Pancreas (tissue), 10 donors: ENCODE data around the gene IMPG1. TPM values are rescaled to one million over a fixed set of nuclear protein-coding genes. Genes with fewer than 3 reads are reported as not detected.

Experiments
- ATAC-seq, 4 donors: fragments of 200-7000 bp; cut with Tn5 transposase; one replicate each; pipeline versions ENCODE4 v1.8.0 to v1.9.1; 2020; ENCODE audit warnings: mild to moderate bottlenecking in 4 of 4, moderate library complexity in 4 of 4
- DNase-seq, 6 donors: peaks; one replicate each; pipeline ENCODE4 v3.0.0-alpha.2; 2020
- FAIRE-seq: peaks from 2 replicates; lab custom pipeline; 2012; peaks lifted over from hg19 to GRCh38; lab: Jason Lieb, UNC
- H3K27ac ChIP-seq, 4 donors: fragments of 200-600 bp; sonication (generic); 1 replicate in 3 of 4; 2 replicates in 1 of 4; pipeline versions ENCODE4 v1.5.0 to v1.8.0; 2020
- H3K27me3 ChIP-seq, 4 donors: fragments of 200-600 bp; one replicate each; pipeline ENCODE4 v1.8.0; 2021
- H3K36me3 ChIP-seq, 3 donors: fragments of 200-600 bp; sonication (generic) in 1 of 3; one replicate each; pipeline versions ENCODE4 v1.5.0 to v1.8.0; 2020 to 2021
- H3K4me1 ChIP-seq, 3 donors: fragments of 200-600 bp; one replicate each; pipeline ENCODE4 v1.8.0; 2021
- H3K4me3 ChIP-seq, 4 donors: fragments of 200-600 bp; sonication (generic) in 2 of 4; one replicate each; pipeline versions ENCODE4 v1.5.0 to v1.8.0; 2020 to 2021
- H3K9me3 ChIP-seq, 4 donors: fragments of 200-600 bp; one replicate each; pipeline ENCODE4 v1.8.0; 2021
- WGBS, 2 donors: extraction: QIAGEN DNeasy Blood & Tissue Kit; methylation state at CpG; one replicate each; pipeline ENCODE4 v1.1.7; 2013; 5-methylcytosine and 5-hydroxymethylcytosine counted together
- intact Hi-C, 3 donors: fragments of 100-400 bp; cut with DNase I; formaldehyde crosslinking; loops; one replicate each; pipeline versions ENCODE4 v1.11.1 to v1.14.2; 2022
- polyA plus RNA-seq, 2 donors: library from polyadenylated mRNA; stranded (reverse); fragments of 200-250 nt; gene quantifications; one replicate each; pipeline ENCODE4 v1.2.3, GENCODE V29; 2013
- total RNA-seq, 6 donors: library from RNA; stranded (reverse); fragmentation: NEBNext Ultra II Directional in 4 of 6; extraction: Animal tissue kit (Norgen Biotek cat#: 25700) in 4 of 6; gene quantifications; one replicate each; pipeline versions ENCODE4 v1.2.1 to v1.2.4, GENCODE V29; 2021 to 2023
- TF ChIP-seq, protein P1 (sequence below), 4 donors: fragments of 200-600 bp; sonication (generic) in 3 of 4; IDR thresholded peaks; one replicate each; pipeline versions ENCODE4 v1.5.0 to v1.8.0; 2021; ENCODE audit warnings: antibody characterized with exemption in 4 of 4
- donor health status: healthy with polysubstance abuse.
- donor health status: DM: no; HTN: no; CAD: no; lungs with moderate emphysema.
- donor health status: DM: no; HTN: no; CAD: no.
- donor health status: control.
- donor health status: control.
- donor health status: Bipolar disorder and iron deficiency.
- donor health status: DM: yes; HTN: yes; CAD: no.
- donor health status: DM: no; HTN: no; CAD: no.
- donor health status: DM: no; HTN: no; CAD: no.
- donor health status: DM: yes; HTN: yes; CAD: no.

Gene IMPG1
- total and polyA plus RNA-seq, 8 donors, result 0.04 to 0.44 (median 0.07) TPM; not detected in 1

DNA sequence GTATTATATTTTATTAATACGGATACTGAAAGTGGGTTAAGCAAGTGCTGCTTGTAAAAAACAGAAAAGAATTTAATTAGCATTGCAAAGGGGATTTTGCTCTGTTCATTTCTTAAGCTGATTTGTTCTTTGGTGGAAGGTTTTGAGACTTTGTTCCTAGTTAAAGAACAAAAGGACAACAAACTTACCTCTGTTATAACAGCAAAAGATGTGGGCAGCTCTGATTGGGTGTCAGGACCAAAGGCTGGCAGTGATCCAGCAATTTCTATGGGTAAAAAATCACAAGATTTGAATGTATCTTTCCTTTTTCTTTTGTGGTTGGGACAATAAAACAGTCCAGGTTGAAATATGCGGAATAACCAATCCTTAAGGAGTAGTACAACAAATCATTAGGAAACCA, 68.8 kb downstream of the IMPG1 start:
- no peaks in the 10 kb centered on the region for H3K36me3 ChIP-seq
- H3K4me3 ChIP-seq, result no peak overlapping the region
- intact Hi-C loops, result no loop called here
- no peaks in the 10 kb centered on the region for H3K27me3 ChIP-seq
- DNase-seq, result no peak
- H3K27ac ChIP-seq, result no peak overlapping the region
- ATAC-seq, result no peak
- H3K9me3 ChIP-seq, result no peaks in the 10 kb centered on the region
- TF ChIP-seq, protein P1, sequence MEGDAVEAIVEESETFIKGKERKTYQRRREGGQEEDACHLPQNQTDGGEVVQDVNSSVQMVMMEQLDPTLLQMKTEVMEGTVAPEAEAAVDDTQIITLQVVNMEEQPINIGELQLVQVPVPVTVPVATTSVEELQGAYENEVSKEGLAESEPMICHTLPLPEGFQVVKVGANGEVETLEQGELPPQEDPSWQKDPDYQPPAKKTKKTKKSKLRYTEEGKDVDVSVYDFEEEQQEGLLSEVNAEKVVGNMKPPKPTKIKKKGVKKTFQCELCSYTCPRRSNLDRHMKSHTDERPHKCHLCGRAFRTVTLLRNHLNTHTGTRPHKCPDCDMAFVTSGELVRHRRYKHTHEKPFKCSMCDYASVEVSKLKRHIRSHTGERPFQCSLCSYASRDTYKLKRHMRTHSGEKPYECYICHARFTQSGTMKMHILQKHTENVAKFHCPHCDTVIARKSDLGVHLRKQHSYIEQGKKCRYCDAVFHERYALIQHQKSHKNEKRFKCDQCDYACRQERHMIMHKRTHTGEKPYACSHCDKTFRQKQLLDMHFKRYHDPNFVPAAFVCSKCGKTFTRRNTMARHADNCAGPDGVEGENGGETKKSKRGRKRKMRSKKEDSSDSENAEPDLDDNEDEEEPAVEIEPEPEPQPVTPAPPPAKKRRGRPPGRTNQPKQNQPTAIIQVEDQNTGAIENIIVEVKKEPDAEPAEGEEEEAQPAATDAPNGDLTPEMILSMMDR (IDR thresholded peaks at IDR 0.05), result no peak
- H3K4me1 ChIP-seq, result no peaks in the 10 kb centered on the region
- FAIRE-seq, result no peak
- WGBS, 2 donors, result 92 to 94% methylated on average over 2 of the region's 2 CpGs

DNA sequence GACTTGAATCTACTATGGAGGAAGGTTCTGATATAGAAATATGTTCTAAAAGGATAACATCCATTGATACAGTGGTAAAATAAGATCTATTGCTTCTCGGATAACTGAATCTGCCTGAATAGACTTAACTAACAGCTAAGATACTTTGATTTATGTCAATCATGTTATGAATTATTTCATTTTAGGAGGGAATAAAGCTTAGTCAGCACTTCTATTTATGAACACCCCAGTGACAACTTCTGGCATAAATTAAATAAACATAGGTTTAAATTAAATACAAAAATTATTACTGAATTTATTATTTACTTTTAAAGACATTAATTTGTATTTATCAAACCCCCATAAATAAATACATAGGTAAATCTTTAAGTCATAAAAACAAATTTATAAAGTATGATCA, 69.3 kb downstream of the IMPG1 start:
- Histone ChIP-seq H3K9me3 (no peaks in the 10 kb centered on the region), H3K4me3 (no peak overlapping the region), H3K27me3 (no peaks in the 10 kb centered on the region), H3K36me3 (no peaks in the 10 kb centered on the region), H3K27ac (no peak overlapping the region), H3K4me1 (no peaks in the 10 kb centered on the region)
- intact Hi-C loops, result no loop called here
- no peak for FAIRE-seq
- no peak for DNase-seq
- WGBS, 2 donors, result 88 to 92% methylated on average over 1 of the region's 1 CpG
- TF ChIP-seq, protein P1 (IDR thresholded peaks at IDR 0.05), result no peak
- no peak for ATAC-seq

DNA sequence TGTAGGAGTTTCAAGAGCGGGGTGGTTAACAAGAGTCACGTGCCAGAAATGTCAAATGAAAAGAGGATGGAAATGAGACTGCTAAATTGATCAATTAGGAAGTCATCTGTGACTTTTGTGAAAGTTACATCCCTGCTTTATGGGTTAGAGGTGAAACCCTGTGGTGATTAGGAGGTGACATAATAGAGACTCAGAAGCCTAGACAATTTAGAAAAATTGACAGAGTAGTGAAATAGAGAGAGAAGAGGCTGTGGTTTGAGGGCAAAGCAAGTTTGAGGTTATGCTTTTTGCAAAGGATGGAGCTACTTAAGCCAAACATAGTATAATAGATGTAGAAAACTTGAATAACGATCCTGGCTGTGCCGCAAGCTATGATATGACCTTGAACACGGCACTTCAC, 71.8 kb downstream of the IMPG1 start:
- TF ChIP-seq, protein P1 (IDR thresholded peaks at IDR 0.05), result no peak
- FAIRE-seq (no peak), DNase-seq (no peak), ATAC-seq (no peak)
- Histone ChIP-seq H3K27ac (no peak overlapping the region), H3K4me1 (no peaks in the 10 kb centered on the region), H3K4me3 (no peak overlapping the region), H3K9me3 (no peaks in the 10 kb centered on the region), H3K27me3 (no peaks in the 10 kb centered on the region), H3K36me3 (no peaks in the 10 kb centered on the region)
- 64 to 69% methylated on average over 5 of the region's 5 CpGs for WGBS, 2 donors
- intact Hi-C loops, result no loop called here

DNA sequence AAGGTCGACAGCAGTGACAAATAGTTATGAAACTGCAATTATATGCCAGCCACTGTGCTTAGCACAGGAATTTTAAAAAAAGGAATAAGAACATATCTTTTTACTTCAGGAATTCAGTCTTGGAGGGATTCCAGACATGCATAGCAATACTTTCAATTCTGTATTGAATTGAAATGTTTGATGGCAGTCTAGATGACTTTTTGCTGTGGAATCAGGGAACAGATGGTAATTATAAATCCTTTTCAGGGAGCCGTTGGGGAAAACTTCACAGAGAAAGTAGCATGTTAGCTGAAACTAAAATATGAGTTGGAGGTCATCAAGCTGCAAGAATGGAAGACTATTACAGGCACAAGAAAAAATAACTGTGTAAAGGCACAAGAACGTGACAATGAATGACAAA, 74.8 kb downstream of the IMPG1 start:
- Histone ChIP-seq H3K9me3 (no peaks in the 10 kb centered on the region), H3K4me1 (no peaks in the 10 kb centered on the region), H3K36me3 (no peaks in the 10 kb centered on the region), H3K4me3 (no peak overlapping the region), H3K27me3 (no peaks in the 10 kb centered on the region), H3K27ac (no peak overlapping the region)
- DNase-seq, result no peak
- FAIRE-seq, result no peak
- intact Hi-C loops, result no loop called here
- TF ChIP-seq, protein P1 (IDR thresholded peaks at IDR 0.05), result no peak
- 40 to 41% methylated on average over 3 of the region's 3 CpGs for WGBS, 2 donors
- no peak for ATAC-seq

DNA sequence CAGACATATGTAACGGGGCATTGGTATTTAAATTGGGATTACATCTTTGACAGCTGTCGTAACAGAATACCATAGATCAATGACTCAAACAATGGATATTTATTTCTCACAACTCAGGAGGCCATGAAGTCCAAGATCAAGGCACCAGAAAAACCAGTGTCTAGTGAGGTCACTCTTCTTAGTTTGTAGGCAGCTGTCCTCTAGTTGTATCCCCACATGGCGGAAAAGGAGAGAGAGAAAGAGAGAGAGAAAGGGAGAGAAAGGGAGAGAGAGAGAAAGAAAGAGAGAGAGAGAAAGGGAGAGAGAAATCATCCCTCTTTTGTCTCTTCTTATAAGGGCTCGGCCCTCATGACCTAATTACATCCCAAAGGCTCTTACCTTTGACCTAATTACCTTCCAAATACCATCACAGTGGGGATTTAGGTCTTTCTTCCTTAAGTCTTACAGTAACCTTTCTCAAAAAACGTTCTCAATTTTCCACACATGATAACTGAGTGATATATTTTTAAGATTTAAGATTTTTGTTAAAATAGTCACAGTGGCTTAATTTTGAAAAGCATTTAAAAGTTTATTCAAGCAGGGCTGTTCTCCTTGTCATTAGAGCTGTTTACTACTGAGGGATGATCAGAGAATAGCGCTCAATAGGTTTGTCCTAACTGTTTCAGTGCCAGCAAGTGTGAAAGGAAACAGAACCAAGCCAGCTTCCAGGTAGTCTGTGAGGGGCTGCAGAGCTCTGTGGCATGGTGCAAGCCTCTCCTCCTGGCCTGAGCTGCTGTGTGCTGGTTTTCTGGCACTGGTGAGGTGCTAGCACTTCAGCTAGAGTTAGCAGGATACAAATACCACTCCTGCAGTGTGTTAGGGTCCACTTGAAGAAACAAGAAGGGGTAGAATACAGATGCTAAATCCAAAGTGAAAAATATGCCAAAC, 79.0 kb downstream of the IMPG1 start:
- no peak for FAIRE-seq

More for the DNA sequence above, 79.0 kb downstream of the IMPG1 start:
- 62 to 65% methylated on average over 6 of the region's 6 CpGs for WGBS, 2 donors
- intact Hi-C loops, result no loop called here
- Histone ChIP-seq H3K36me3 (no peaks in the 10 kb centered on the region), H3K4me1 (no peaks in the 10 kb centered on the region), H3K9me3 (no peaks in the 10 kb centered on the region), H3K27me3 (no peaks in the 10 kb centered on the region), H3K27ac (no peak overlapping the region), H3K4me3 (no peak overlapping the region)
- TF ChIP-seq, protein P1 (IDR thresholded peaks at IDR 0.05), result no peak
- no peak for ATAC-seq
- no peak for DNase-seq
